IPS-20b (cell line): ENCODE data around the gene TRIM24.
"Not testable (repeated sequence)": the region's sequence is repeated elsewhere in the genome, so short reads cannot be mapped to it uniquely, and the experiment has no call there.

Source experiments
- H3K27ac ChIP-seq: one replicate; pipeline ENCODE4 v1.5.1; 2013; ENCODE audit warnings: low read length
- H3K27me3 ChIP-seq: 2 replicates; pipeline ENCODE4 v1.6.1; 2013; ENCODE audit warnings: mild to moderate bottlenecking, low read length, inconsistent platforms; ENCODE audit not compliant: insufficient read depth
- H3K36me3 ChIP-seq: 2 replicates; pipeline ENCODE4 v1.6.1; 2013; ENCODE audit warnings: low read depth, mild to moderate bottlenecking, inconsistent platforms, low read length, moderate library complexity; ENCODE audit not compliant: insufficient read depth
- H3K4me1 ChIP-seq: 2 replicates; pipeline ENCODE4 v1.6.1; 2013; ENCODE audit warnings: mild to moderate bottlenecking, control low read depth, inconsistent platforms, low read length, moderate library complexity; ENCODE audit not compliant: insufficient read depth
- H3K4me3 ChIP-seq: 2 replicates; pipeline ENCODE4 v1.5.1; 2013; ENCODE audit warnings: mild to moderate bottlenecking, low read length, inconsistent platforms
- H3K9ac ChIP-seq: 2 replicates; pipeline ENCODE4 v1.6.1; 2013; ENCODE audit warnings: low read depth, mild to moderate bottlenecking, inconsistent platforms, low read length, moderate library complexity
- H3K9me3 ChIP-seq: 2 replicates; pipeline ENCODE4 v1.6.1; 2013; ENCODE audit warnings: mild to moderate bottlenecking, low read depth, low read length, inconsistent platforms; ENCODE audit not compliant: insufficient read depth

Gene TRIM24

GRCh38 chr7:138481447-138482380 lies 21.7 kb downstream of the TRIM24 start:
- Histone ChIP-seq H3K27ac (no peak overlapping the region), H3K9ac (no peak overlapping the region), H3K9me3 (no peaks in the 10 kb centered on the region), H3K4me1 (peaks cover 11% of the 10 kb centered on the region; the same call in 1 of the 2 replicates), H3K36me3 (peaks cover 10% of the 10 kb centered on the region; the same call in 1 of the 2 replicates), H3K27me3 (no peaks in the 10 kb centered on the region), H3K4me3 (no peak overlapping the region)

GRCh38 chr7:138483531-138483930 lies 23.5 kb downstream of the TRIM24 start:
- H3K36me3 ChIP-seq: peaks cover 10% of the 10 kb centered on the region; the same call in 1 of the 2 replicates
- H3K27me3 ChIP-seq: no peaks in the 10 kb centered on the region
- no peak overlapping the region for H3K4me3 ChIP-seq
- no peak overlapping the region for H3K27ac ChIP-seq
- peaks cover 11% of the 10 kb centered on the region; the same call in 1 of the 2 replicates for H3K4me1 ChIP-seq
- no peaks in the 10 kb centered on the region for H3K9me3 ChIP-seq
- H3K9ac ChIP-seq: no peak overlapping the region

GRCh38 chr7:138485508-138485907 lies 25.4 kb downstream of the TRIM24 start:
- not testable (repeated sequence) for H3K4me3 ChIP-seq, H3K27me3 ChIP-seq, H3K9ac ChIP-seq, H3K27ac ChIP-seq, H3K4me1 ChIP-seq, H3K9me3 ChIP-seq
- peaks cover 14% of the 10 kb centered on the region for H3K36me3 ChIP-seq

- H3K9me3 ChIP-seq, H3K4me1 ChIP-seq, H3K27ac ChIP-seq, H3K4me3 ChIP-seq, H3K9ac ChIP-seq, H3K27me3 ChIP-seq: not testable (repeated sequence)
- peaks cover 29% of the 10 kb centered on the region for H3K36me3 ChIP-seq
Observed at GRCh38 chr7:138489139-138489538, 29.1 kb downstream of the TRIM24 start.

- Histone ChIP-seq H3K4me1 (no peaks in the 10 kb centered on the region; the same call in 1 of the 2 replicates), H3K27me3 (no peaks in the 10 kb centered on the region), H3K36me3 (peaks cover 34% of the 10 kb centered on the region), H3K9ac (no peak overlapping the region), H3K27ac (no peak overlapping the region), H3K9me3 (no peaks in the 10 kb centered on the region), H3K4me3 (no peak overlapping the region)
Observed at GRCh38 chr7:138491612-138492386, 31.7 kb downstream of the TRIM24 start.

- Histone ChIP-seq H3K4me3 (no peak overlapping the region), H3K9ac (no peak overlapping the region), H3K27me3 (no peaks in the 10 kb centered on the region), H3K27ac (no peak overlapping the region), H3K4me1 (no peaks in the 10 kb centered on the region; the same call in 1 of the 2 replicates), H3K36me3 (peaks cover 34% of the 10 kb centered on the region), H3K9me3 (no peaks in the 10 kb centered on the region)
Observed at GRCh38 chr7:138492423-138492822, 32.4 kb downstream of the TRIM24 start.

GRCh38 chr7:138493535-138493934 lies 33.5 kb downstream of the TRIM24 start:
- no peak overlapping the region for H3K27ac ChIP-seq
- no peak overlapping the region for H3K9ac ChIP-seq
- H3K4me3 ChIP-seq: no peak overlapping the region
- H3K27me3 ChIP-seq: no peaks in the 10 kb centered on the region
- no peaks in the 10 kb centered on the region for H3K9me3 ChIP-seq
- peaks cover 36% of the 10 kb centered on the region for H3K36me3 ChIP-seq
- H3K4me1 ChIP-seq: no peaks in the 10 kb centered on the region; the same call in 1 of the 2 replicates

- H3K4me3 ChIP-seq: no peak overlapping the region
- H3K27me3 ChIP-seq: no peaks in the 10 kb centered on the region
- peaks cover 3% of the 10 kb centered on the region; the same call in 1 of the 2 replicates for H3K4me1 ChIP-seq
- H3K36me3 ChIP-seq: peaks cover 51% of the 10 kb centered on the region
- H3K9ac ChIP-seq: no peak overlapping the region
- no peak overlapping the region for H3K27ac ChIP-seq
- H3K9me3 ChIP-seq: no peaks in the 10 kb centered on the region
Observed at GRCh38 chr7:138495485-138495884, 35.4 kb downstream of the TRIM24 start.

- H3K9ac ChIP-seq: no peak overlapping the region
- peaks cover 33% of the 10 kb centered on the region for H3K36me3 ChIP-seq
- H3K27me3 ChIP-seq: no peaks in the 10 kb centered on the region
- no peak overlapping the region for H3K4me3 ChIP-seq
- H3K27ac ChIP-seq: no peak overlapping the region
- H3K9me3 ChIP-seq: no peaks in the 10 kb centered on the region
- peaks cover 12% of the 10 kb centered on the region; the same call in 1 of the 2 replicates for H3K4me1 ChIP-seq
Observed at GRCh38 chr7:138499340-138499739, 39.3 kb downstream of the TRIM24 start.

GRCh38 chr7:138500303-138500702 lies 40.2 kb downstream of the TRIM24 start:
- H3K9me3 ChIP-seq, H3K4me3 ChIP-seq, H3K9ac ChIP-seq, H3K27me3 ChIP-seq, H3K27ac ChIP-seq: not testable (repeated sequence)
- peaks cover 12% of the 10 kb centered on the region; the same call in 1 of the 2 replicates for H3K4me1 ChIP-seq
- peaks cover 42% of the 10 kb centered on the region for H3K36me3 ChIP-seq

GRCh38 chr7:138500892-138501291 lies 40.8 kb downstream of the TRIM24 start:
- Histone ChIP-seq H3K4me1 (peaks cover 12% of the 10 kb centered on the region; the same call in 1 of the 2 replicates), H3K9ac (no peak overlapping the region), H3K27me3 (no peaks in the 10 kb centered on the region), H3K27ac (no peak overlapping the region), H3K36me3 (peaks cover 47% of the 10 kb centered on the region), H3K4me3 (no peak overlapping the region), H3K9me3 (no peaks in the 10 kb centered on the region)
